ENCODE results near the gene HPN. TPM values are rescaled to one million over a fixed set of nuclear protein-coding genes. Genes with fewer than 3 reads are reported as not detected.
"Not testable (repeated sequence)": the region's sequence is repeated elsewhere in the genome, so short reads cannot be mapped to it uniquely, and the experiment has no call there.

The HPN gene
- total RNA-seq, 2 donors from 2014 or later = 0.48 TPM; not detected in 1

GRCh38 chr19:35027851-35028599, 13.5 kb upstream of the HPN start:
- Mint-ChIP-seq H3K27ac (no peak overlapping the region), H3K27me3 (peaks cover 9% of the 10 kb centered on the region)

GRCh38 chr19:35028600-35028885, 13.0 kb upstream of the HPN start:
- not testable (repeated sequence) for H3K9me3 Mint-ChIP-seq; H3K4me3 Mint-ChIP-seq; H3K4me1 Mint-ChIP-seq; H3K27me3 Mint-ChIP-seq; ATAC-seq (replicated peaks); H3K27ac Mint-ChIP-seq
- H3K36me3 Mint-ChIP-seq (ENCODE audit: low read depth) = peaks cover 50% of the 10 kb centered on the region

More at GRCh38 chr19:35027851-35028599, 13.5 kb upstream of the HPN start:
- no peaks in the 10 kb centered on the region for H3K9me3 Mint-ChIP-seq
- H3K36me3 Mint-ChIP-seq (ENCODE audit: low read depth) = peaks cover 56% of the 10 kb centered on the region
- no peak for ATAC-seq (replicated peaks)
- no peak overlapping the region for H3K4me3 Mint-ChIP-seq
- peaks cover 5% of the 10 kb centered on the region for H3K4me1 Mint-ChIP-seq

- not testable (repeated sequence) for H3K9me3 Mint-ChIP-seq; ATAC-seq (replicated peaks); H3K27me3 Mint-ChIP-seq; H3K4me1 Mint-ChIP-seq; H3K27ac Mint-ChIP-seq
- Mint-ChIP-seq H3K4me3 (peak overlapping the region; percentile 25), H3K36me3 (ENCODE audit: low read depth) (peaks cover 43% of the 10 kb centered on the region)
These were observed 12.2 kb upstream of the HPN start for GRCh38 chr19:35029275-35029736.

GRCh38 chr19:35029737-35030256, 11.7 kb upstream of the HPN start:
- no peak overlapping the region for H3K27ac Mint-ChIP-seq
- H3K4me3 Mint-ChIP-seq = peak overlapping the region; percentile 25
- no peaks in the 10 kb centered on the region for H3K9me3 Mint-ChIP-seq
- H3K27me3 Mint-ChIP-seq = peaks cover 10% of the 10 kb centered on the region
- H3K36me3 Mint-ChIP-seq (ENCODE audit: low read depth) = peaks cover 38% of the 10 kb centered on the region
- ATAC-seq (replicated peaks) = peak; percentile 17
- H3K4me1 Mint-ChIP-seq = peaks cover 5% of the 10 kb centered on the region

GRCh38 chr19:35030257-35031071, 11.1 kb upstream of the HPN start, which contains the start of gene SCN1B:
SCN1B (plus strand) TSS chr19:35030470; CDS start chr19:35030821, 351 bp downstream.
- peak; percentile 83 for ATAC-seq (replicated peaks)
- H3K27ac Mint-ChIP-seq = peak within 1 kb of the TSS; percentile 15
- peak within 1 kb of the TSS; percentile 58 for H3K4me3 Mint-ChIP-seq
- peaks cover 5% of the 10 kb centered on the region for H3K4me1 Mint-ChIP-seq
- no peaks in the 10 kb centered on the region for H3K9me3 Mint-ChIP-seq
- peaks cover 31% of the 10 kb centered on the region for H3K36me3 Mint-ChIP-seq (ENCODE audit: low read depth)
- H3K27me3 Mint-ChIP-seq = peaks cover 10% of the 10 kb centered on the region

GRCh38 chr19:35031072-35031881, 10.2 kb upstream of the HPN start:
- H3K36me3 Mint-ChIP-seq (ENCODE audit: low read depth) = peaks cover 23% of the 10 kb centered on the region
- no peak for ATAC-seq (replicated peaks)
- peak overlapping the region; percentile 58 for H3K4me3 Mint-ChIP-seq
- peak overlapping the region; percentile 15 for H3K27ac Mint-ChIP-seq
- peaks cover 5% of the 10 kb centered on the region for H3K4me1 Mint-ChIP-seq
- no peaks in the 10 kb centered on the region for H3K9me3 Mint-ChIP-seq
- H3K27me3 Mint-ChIP-seq = peaks cover 10% of the 10 kb centered on the region

- Mint-ChIP-seq H3K4me3 (no peak overlapping the region), H3K27ac (no peak overlapping the region), H3K36me3 (ENCODE audit: low read depth) (peaks cover 12% of the 10 kb centered on the region), H3K9me3 (no peaks in the 10 kb centered on the region), H3K27me3 (peaks cover 10% of the 10 kb centered on the region), H3K4me1 (peaks cover 5% of the 10 kb centered on the region)
- no peak for ATAC-seq (replicated peaks)
These were observed 9.1 kb upstream of the HPN start for GRCh38 chr19:35032356-35032865.

- no peak overlapping the region for H3K4me3 Mint-ChIP-seq
- H3K4me1 Mint-ChIP-seq = peaks cover 5% of the 10 kb centered on the region
- no peak for ATAC-seq (replicated peaks)
- peaks cover 10% of the 10 kb centered on the region for H3K27me3 Mint-ChIP-seq
- peaks cover 2% of the 10 kb centered on the region for H3K36me3 Mint-ChIP-seq (ENCODE audit: low read depth)
- no peaks in the 10 kb centered on the region for H3K9me3 Mint-ChIP-seq
- no peak overlapping the region for H3K27ac Mint-ChIP-seq
These were observed 8.2 kb upstream of the HPN start for GRCh38 chr19:35033067-35034004.

GRCh38 chr19:35034005-35034502, 7.5 kb upstream of the HPN start:
- Mint-ChIP-seq H3K9me3 (no peaks in the 10 kb centered on the region), H3K4me3 (no peak overlapping the region), H3K27me3 (peaks cover 10% of the 10 kb centered on the region), H3K27ac (no peak overlapping the region), H3K4me1 (peaks cover 5% of the 10 kb centered on the region), H3K36me3 (ENCODE audit: low read depth) (no peaks in the 10 kb centered on the region)
- no peak for ATAC-seq (replicated peaks)

GRCh38 chr19:35034588-35035382, 6.7 kb upstream of the HPN start:
- Mint-ChIP-seq H3K36me3 (ENCODE audit: low read depth) (no peaks in the 10 kb centered on the region), H3K27me3 (peaks cover 10% of the 10 kb centered on the region), H3K4me1 (peaks cover 5% of the 10 kb centered on the region), H3K9me3 (no peaks in the 10 kb centered on the region), H3K27ac (no peak overlapping the region), H3K4me3 (no peak overlapping the region)
- no peak for ATAC-seq (replicated peaks)

GRCh38 chr19:35037716-35038622, 3.6 kb upstream of the HPN start:
- no peak overlapping the region for H3K27ac Mint-ChIP-seq
- no peaks in the 10 kb centered on the region for H3K9me3 Mint-ChIP-seq
- H3K36me3 Mint-ChIP-seq (ENCODE audit: low read depth) = no peaks in the 10 kb centered on the region
- H3K4me1 Mint-ChIP-seq = peaks cover 8% of the 10 kb centered on the region
- ATAC-seq (replicated peaks) = no peak
- H3K27me3 Mint-ChIP-seq = peaks cover under 1% of the 10 kb centered on the region
- no peak overlapping the region for H3K4me3 Mint-ChIP-seq
